Measurements from ENCODE around the gene GUCA1A. TPM values are rescaled to one million over a fixed set of nuclear protein-coding genes. Genes with fewer than 3 reads are reported as not detected.
"Not testable (repeated sequence)": the region's sequence is repeated elsewhere in the genome, so short reads cannot be mapped to it uniquely, and the experiment has no call there.

GUCA1A gene
- total RNA-seq, 1 donor from 2014 or later, result not detected

DNA sequence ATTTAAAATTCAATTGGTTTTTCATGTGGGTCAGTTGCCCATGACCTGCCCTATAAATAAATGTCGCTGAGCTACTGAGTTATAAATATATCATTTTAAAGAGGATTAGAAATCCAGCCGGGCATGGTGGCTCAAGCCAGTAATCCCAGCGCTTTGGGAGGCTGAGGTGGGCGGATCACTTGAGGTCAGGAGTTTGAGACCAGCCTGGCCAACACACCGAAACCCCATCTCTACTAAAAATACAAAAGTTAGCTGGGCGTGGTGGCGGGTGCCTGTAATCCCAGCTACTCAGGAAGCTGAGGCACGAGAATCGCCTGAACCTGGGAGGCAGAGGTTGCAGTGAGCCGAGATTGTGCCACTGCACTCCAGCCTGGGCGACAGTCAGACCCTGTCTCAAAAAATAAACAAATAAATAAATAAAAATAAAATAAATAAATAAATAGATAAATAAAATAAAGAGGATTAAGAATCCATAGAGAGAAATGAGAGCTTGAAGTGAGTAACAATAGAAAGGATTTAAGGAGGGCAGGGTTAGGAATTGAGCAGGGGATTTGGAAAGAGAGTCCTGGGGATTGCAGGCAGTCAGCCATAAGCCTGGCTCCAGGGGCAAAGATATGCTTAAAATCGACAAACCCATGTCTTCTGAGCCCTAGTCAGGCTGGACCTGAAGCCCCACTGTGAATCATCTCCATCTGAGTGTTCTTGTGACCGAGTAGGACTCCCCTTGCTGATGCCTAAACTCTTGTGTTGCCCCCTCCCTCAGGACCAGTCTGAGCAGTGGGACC is 29.2 kb downstream of the GUCA1A start:
- not testable (repeated sequence) for DNase-seq (ENCODE audit: low read depth)

DNA sequence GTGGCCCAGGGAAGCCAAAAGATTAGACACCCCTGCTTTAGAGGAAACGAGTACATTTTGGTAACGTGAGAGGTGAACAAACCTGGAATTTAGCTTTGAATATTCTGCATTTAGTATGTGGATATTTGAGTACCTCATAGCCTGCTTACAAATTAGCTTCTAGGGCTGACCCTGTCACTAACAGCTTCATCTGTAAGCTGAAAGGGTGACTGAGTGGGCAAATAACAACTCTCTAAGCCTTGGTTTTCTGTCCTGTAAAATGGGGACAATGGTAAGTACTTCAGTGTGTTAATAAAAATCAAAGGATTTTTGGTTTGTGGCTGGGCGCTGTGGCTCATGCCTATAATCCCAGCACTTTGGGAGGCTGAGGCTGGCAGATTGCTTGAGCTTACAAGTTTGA is 30.0 kb downstream of the GUCA1A start:
- DNase-seq (ENCODE audit: low read depth), result no peak

DNA sequence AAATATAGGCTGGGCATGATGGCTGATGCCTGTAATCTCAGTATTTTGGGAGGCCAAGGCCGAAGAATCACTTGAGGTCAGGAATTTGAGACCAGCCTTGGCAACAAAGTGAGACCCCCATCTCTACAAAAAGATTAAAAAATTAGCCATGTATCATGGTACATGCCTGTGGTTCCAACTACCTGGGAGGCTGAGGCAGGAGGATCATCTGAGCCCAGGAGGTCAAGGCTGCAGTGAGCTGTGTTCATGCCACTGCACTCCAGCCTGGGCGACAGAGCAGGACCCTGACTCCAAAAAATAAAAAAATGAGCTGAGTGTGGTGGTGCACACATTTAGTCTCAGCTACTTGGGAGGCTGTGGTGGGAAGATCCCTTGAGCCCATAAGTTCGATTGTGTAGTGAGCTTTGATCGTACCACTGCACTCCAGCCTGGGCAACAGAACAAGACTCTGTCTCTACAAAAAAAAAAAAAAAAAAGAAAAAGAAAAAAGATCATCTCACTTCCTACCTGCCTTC is 31.7 kb downstream of the GUCA1A start:
- DNase-seq (ENCODE audit: low read depth), result no peak

DNA sequence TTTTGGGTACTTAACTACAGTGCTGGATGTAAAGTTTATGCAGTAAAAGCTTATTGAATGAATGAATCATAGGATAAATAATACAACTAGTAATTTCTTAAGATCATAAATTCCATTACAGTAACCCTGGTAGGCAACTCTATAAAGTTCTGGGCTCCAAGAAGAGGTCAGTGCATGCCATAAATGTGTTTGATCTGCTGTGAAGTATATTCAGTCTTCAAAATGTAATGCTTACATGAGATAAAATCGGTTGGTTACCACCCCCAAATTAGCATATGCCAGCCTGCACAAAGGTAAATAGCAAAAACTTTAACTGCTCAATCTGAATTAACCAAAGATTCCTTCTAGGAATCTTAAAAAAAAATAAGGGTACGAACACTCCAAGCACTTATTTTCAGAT is 34.4 kb downstream of the GUCA1A start:
- not testable (repeated sequence) for DNase-seq (ENCODE audit: low read depth)

DNA sequence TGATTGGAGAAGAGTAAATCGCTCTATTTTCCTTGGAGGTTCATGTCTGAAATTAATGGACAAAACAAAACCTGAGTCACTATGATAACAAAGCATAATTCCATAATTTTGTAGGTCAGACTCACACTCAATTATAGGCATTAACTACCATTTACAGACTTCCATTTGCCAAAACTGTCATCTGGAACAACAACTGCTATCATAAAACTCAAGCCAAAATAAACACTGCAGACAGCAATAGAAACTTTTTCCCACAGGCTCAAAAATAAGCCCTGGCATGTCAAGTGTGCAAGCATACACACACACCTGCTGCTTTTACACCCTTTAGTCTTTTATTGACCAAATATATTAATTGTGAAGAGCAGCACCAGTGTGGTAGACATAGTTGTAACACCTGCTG is 37.4 kb downstream of the GUCA1A start:
- peak; percentile 58 for DNase-seq (ENCODE audit: low read depth)

DNA sequence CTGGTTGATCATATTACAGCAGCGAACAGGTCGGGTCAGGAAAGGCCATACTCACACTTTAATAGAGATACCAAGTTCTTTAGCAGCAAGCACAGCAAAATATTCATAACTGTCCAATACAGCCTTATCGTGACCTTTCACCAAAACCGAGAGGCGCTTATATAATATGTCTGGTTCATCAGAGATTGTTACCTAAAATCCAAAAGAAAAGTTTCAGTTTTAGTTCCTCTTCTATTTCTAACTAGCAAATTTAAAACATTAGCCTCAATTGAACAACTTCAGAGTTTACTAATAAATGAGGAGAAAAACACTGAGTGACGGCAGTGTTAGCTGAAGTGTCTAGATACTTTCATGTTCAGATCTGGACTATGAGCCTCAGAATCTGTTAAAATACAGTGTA is 38.6 kb downstream of the GUCA1A start:
- DNase-seq (ENCODE audit: low read depth), result no peak

DNA sequence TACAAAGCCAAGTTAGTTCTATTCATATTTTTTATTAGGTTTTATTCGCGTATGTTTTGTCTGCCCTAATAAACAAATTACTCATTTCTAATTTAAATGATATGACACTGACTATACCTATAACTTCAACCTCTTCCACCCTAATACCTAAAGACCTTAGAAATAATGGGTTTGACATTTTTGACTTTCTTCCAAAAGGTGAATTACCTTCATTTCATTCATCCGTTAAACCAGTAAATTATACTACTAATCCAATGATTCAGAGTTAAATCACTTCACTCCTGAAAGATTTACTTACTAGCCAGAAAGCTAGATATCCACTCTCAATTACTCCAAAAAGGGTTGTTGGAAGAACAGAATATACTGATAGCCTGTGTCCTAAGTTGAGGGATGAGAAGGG is 39.3 kb downstream of the GUCA1A start:
- DNase-seq (ENCODE audit: low read depth), result no peak

DNA sequence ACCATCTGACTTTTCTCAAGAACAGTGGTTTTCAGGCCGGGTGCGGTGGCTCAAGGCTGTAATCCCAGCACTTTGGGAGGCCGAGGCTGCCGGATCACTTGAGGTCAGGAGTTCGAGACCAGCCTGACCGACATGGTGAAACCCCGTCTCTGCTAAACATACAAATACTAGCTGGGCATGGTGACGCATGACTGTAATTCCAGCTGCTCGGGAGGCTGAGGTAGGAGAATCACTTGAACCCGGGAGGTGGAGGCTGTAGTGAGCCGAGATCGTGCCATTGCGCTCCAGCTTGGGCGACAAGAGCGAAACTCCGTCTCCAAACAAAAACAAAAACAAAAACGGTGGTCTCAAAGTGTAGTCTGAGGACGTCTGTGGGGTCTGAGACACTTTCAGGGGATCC is 43.3 kb downstream of the GUCA1A start:
- not testable (repeated sequence) for DNase-seq (ENCODE audit: low read depth)

DNA sequence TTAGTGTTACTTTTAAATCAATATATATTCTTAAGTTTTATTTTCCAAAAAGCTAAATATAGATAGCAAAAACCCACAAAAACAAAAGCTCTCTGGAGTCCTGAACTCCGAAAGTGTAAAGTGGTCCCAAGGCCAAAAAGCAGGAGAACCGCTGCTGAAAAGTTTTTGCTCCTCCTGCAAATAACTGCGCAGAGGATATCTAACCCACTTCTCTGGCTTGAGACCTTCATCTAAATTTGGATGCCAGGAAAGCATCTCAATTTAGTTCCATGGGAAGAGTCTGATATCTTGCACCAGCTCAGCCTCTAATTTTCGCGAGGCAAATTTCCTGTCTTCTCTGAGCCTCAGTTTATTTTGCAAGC is 44.0 kb downstream of the GUCA1A start:
- DNase-seq (ENCODE audit: low read depth), result peak; percentile 48

DNA sequence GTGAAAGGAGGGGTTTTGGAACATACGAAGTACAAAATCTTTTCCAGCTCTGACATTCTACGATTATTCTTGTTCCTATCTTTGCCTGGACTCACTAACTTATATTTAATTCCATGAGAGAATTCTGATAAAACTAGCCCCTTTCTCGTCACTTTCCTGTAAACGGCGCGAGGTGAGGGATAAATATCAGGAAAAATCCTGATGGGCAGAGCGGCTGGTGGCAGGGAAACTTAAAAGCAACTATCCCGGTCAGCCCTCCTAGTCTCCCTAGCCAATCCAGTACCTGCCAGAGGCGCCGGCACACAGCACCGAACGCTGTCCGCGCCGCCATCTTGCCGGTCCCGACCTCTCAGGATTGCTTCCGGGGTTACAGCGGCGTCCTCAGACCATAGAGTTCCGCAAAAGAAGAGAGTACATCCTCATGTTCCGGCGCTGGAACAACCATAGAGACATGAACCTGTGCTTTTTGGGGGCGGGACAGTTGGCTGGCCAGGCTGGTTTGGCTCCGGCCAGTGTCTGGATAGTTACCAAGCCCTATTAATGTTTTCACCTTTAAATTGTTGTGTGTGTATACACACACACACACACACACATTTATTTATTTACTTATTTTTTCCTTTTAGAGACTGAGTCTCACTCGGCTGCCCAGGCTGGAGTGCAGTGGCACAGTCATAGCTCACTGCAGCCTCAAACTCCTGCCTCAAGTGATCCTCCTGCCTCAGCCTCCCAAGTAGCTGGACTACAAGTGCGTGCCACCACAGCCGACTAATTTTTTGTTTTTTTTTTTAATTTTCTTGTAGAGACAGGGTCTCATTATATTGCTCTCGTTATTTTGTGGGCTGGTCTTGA is 44.6 kb downstream of the GUCA1A start, which contains the start of gene MRPS10:
MRPS10 (minus strand) TSS at position 343 of the 849 bp plus-strand sequence; CDS start at position 331, 12 bp downstream.
- DNase-seq (ENCODE audit: low read depth), result peak; percentile 97

DNA sequence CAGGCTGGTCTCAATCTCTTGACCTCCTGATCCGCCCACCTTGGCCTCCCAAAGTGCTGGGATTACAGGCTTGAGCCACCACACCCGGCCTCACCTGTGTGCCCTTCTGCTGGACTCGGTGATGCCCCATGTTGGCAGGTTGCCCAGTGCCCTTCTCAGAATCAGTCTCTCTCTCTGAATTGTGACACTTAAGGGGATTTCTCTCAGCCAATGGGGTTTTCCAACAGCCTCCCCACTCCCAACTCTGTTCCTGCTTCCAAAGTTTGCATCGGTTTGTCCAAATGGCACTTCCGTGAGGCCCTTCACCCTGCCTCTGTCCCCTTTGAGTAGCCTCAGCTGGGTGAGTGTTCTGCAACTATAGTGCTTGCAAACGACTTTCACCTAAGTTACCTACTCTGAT is 47.6 kb downstream of the GUCA1A start:
- DNase-seq (ENCODE audit: low read depth), result no peak

DNA sequence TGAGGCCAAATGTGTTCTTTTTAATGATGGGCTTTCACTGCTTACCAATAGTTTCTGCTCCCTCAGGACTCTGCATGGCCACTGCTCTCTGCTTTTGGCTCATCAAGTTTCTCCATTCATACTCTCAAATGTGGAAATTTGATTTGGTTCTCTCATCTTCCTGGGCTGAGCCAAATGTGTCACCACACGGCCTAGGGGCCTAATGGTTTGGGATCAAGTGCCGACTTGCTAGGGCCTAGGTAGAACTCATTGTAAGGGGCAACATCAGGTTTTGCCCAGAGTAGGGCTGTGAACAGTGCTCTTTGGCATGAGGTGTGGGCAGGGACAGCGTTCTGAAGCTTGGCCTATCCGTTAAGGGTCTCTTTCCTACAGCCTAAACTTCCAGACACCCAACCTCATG is 48.4 kb downstream of the GUCA1A start:
- DNase-seq (ENCODE audit: low read depth), result no peak

DNA sequence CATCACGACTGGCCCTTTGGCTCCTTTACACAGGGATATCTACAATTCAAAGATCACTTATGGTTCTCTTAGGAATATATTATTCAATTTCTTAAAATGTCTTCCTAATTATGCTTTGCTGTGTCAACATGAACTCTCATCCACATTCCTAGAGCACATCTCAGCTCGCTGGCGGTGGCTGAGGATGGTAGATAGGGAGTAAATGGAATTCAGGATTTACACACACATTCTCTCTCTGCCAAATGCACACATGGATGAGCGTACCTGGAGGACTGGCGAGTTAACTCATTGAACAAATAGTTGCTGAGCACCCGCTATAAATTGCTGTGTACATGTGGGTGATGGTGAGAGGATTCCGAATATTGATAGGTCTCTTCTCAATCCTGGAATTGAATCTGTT is 49.3 kb downstream of the GUCA1A start:
- no peak for DNase-seq (ENCODE audit: low read depth)

DNA sequence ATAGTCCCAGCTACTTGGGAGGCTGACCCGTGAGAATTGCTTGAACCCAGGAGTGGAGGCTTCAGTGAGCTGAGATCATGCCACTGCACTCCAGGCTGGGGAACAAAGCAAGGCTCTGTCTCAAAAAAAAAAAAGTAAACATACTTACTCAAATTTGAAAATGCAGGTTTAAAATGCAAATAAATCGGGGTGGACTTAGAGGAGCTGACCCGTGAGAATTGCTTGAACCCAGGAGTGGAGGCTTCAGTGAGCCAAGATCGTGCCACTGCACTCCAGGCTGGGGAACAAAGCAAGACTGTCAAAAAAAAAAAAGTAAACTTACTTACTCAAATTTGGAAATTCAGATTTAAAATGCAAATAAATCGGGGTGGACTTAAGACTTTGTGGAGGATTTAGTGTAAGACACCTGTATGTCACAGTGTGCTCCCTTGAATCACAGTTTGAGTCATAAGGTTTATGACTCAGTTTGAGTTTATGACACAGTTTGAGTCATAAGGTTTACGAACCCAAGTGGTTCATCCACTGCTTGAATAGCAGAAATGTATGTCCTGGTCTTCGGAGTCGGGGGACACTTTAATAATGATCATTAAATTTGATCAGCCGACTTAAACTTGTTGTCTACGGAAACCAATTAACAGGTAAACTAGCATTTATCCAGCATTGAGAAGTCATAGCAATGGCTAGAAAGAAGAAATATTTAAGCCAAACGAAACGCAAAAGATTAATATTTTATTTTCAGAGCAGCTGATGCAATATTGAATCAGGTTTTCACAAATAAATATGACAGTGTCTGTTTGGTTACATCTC is 51.3 kb downstream of the GUCA1A start:
- peak; percentile 36 for DNase-seq (ENCODE audit: low read depth)

DNA sequence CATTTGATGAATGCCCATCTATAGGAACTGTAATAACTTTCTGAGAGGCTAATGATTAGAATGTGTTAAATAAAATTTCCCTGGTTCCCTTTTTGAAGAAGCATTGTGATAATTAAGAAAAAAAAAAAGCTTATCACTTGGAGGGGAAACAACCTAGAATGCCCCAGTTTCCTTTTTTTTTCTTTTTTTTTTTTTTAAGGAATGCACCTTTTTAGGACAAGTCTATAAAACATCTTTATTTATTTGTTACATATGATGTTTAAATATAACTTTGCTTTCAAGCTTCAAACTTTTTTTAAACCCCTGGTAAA is 51.8 kb downstream of the GUCA1A start:
- DNase-seq (ENCODE audit: low read depth), result no peak

DNA sequence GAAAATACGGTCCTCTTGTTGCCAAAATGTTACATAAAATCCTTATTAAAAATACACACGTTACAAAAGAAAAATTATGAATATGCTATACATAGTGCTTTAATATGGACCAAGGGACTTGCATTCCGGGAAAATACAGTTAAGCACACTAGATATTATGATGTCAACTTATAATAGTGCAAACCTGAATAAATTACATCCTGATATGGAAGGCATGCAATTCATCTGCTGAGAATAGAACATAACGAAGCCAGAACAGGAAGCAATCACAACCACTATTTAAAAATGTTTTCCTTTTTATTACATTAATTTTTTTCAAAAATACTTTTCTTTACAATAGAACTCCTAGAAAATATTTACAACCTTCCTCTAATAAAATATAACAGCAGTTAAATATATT is 52.3 kb downstream of the GUCA1A start:
- no peak for DNase-seq (ENCODE audit: low read depth)

DNA sequence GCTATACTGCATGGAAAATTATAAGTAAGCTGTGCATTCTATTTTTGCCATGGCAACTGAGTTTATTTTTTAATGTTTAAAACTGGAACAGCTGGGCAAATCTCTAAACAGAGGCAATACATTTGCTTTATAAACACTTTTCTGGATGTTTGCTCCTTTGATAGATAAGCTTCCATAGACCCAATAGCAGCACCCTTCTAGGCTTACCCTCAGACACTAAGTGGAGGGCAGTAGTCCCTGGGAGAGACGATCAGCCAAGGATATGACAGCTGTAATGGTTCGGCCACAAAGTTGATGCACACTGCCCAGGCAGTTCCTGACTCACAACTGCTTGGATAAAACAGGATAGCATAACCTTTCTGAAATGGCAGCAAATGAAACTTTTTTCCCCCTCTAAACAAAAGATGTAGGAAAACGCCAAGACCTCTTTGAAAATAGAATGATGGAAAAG is 53.0 kb downstream of the GUCA1A start:
- peak; percentile 80 for DNase-seq (ENCODE audit: low read depth)

DNA sequence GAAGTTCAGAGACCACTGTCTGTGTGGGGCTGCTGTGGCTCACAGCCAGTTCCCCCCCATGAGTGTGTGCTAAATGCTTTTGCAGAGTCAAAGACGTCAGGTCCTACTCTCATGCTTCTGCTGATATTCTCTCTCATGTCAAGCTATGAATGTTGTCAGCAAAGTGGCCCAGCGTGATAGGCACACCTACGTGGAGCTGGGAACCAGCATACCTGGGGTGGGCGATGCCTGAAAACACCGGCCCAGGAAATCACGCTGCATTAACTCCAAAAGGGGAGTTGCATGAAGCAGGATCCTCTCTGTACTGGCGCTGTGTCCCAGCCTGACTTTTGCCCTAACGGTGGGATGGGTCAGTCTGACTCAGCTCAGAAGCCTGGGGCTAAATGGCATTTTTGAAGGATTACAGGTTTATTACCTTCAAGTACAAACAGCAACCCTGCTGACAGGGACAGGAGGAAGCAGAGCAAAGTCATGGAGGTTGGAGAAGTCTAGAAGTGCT is 53.5 kb downstream of the GUCA1A start:
- no peak for DNase-seq (ENCODE audit: low read depth)

DNA sequence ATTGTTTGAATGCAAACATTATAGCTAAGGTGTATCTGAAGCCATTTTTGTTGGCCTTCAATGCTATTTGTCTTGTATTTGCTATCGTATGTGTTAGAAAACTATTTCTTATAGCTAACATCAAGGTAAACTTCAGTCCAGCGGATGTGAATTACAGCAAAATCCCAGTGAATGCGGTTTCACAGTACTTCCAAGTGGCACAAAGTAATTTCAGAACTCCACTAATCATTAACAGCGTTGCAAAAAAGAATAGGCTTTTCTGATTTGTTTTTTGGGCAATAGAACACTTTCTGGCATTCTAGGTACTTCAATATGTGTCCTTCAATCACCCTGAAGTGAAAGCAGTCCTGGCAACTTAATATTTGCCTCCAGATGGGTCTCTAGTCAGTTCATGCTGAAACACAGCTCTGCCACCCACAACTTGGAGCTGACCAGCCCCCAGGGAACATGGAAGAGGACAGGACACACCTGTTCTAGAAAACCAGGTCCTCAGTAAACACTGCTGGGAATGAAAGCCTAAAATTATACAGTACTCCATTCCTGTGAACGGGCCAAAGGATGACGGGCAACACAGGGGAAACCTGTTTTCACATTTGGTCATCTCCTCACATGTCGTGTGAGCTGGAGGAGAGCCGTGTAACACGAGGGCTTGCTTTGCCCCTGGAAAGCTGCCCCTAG is 54.1 kb downstream of the GUCA1A start:
- DNase-seq (ENCODE audit: low read depth), result no peak

DNA sequence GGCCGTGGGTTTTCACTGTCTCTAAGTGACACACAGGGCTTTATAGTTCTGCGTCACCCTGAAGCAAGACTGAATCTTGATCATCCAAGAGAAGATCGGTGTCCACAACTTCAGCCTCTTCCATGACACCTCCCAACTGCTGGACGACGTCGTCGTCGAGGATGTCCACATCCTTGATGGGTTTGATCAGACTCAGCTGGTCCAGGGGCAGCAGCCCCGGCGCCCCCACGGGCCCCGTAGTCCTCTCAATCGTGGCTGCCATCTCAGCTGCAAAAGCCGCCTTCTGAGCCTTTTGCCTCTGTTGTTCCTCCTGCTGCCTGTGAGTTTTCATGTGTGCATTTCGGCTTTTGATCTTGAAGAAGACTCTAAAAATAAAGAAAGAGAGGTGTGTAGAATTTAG is 55.1 kb downstream of the GUCA1A start:
- DNase-seq (ENCODE audit: low read depth), result no peak

Measured in myocyte (in vitro differentiated cells).